Left lobe of liver (tissue), 2 donors: ENCODE results near the gene PRKCA. TPM values are rescaled to one million over a fixed set of nuclear protein-coding genes. Genes with fewer than 3 reads are reported as not detected.
"Not testable (repeated sequence)": the region's sequence is repeated elsewhere in the genome, so short reads cannot be mapped to it uniquely, and the experiment has no call there.

Experiments
- ATAC-seq: fragments of 200-7000 bp; cut with Tn5 transposase; one replicate; pipeline ENCODE4 v1.9.1; 2020; ENCODE audit warnings: mild to moderate bottlenecking, moderate library complexity
- DNase-seq: peaks from one replicate; pipeline ENCODE4 v3.0.0-alpha.2; 2020; ENCODE audit warnings: low spot score
- total RNA-seq: library from RNA; stranded (reverse); gene quantifications from one replicate; pipeline ENCODE4 v1.2.1, GENCODE V29; 2021
- donor health status: DM: no; HTN: no; CAD: no; lungs with moderate emphysema.
- donor health status: DM: no; HTN: yes; CAD: no.

Gene PRKCA
- total RNA-seq, 1 donor from 2014 or later: 21.2 TPM

- ATAC-seq: no peak
- DNase-seq: no peak
Observed at GRCh38 chr17:66720027-66720426, 417.6 kb downstream of the PRKCA start.

DNA sequence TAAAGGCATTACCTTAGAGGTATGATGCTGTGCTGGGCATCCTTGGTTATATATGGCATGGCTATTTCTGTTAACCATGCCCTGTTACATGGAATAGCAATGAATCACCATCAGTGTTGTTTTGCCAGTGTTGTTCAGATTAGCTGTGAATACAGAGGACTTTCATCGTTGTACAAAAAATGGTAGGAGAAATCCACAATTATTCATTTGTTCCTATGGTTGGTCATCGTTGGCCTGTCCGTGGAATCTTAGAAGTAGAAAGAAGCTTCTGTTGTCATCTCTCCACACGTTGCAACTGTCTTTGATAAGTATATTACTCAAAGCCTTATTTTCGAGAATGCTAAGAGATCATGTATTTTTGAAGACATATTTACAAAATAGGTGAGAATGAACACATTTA is 418.2 kb downstream of the PRKCA start:
- no peak for ATAC-seq
- no peak for DNase-seq

GRCh38 chr17:66722341-66722740 is 419.9 kb downstream of the PRKCA start:
- ATAC-seq (no peak), DNase-seq (no peak)

DNA sequence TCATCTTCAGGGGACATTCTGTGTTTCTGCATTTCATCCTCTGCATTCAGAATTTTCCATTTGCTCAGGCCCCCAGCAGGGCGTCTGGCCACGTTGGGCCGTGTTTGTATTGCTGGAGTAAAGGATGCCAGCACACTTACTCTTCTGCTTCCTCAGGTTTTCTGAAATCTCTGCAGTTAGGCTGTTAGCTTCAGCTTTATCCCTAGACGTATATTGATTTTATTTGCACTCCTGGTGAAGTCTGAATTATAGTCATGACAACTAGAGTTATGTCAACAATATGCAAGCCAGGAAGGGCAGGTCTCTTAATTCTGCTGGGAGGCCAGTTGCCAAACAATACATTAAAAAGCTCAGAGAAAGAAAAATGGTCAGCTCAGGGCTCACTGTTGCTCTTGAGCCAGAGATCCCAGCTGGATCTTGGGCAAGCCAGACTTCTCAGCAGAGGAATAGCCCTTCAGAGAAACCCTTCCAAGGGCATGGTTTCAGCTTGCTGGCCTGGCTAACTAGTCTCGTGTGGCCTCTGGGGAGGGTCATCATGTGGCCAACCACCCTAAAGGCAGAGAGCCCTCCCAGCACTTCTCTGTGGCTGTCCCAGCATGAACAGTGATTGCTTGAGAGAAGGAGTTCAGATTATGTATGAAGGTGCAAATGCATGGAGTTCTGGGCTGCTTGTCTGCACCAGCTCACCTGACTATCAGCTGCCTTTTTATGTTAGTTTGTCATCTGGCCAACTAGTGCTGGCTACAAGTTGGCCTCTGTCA is 422.3 kb downstream of the PRKCA start:
- peak; percentile 31 for ATAC-seq
- DNase-seq: no peak

- not testable (repeated sequence) for DNase-seq, ATAC-seq
Observed at GRCh38 chr17:66725438-66725837, 423.0 kb downstream of the PRKCA start.

GRCh38 chr17:66725956-66726355 is 423.5 kb downstream of the PRKCA start:
- no peak for ATAC-seq
- no peak for DNase-seq

DNA sequence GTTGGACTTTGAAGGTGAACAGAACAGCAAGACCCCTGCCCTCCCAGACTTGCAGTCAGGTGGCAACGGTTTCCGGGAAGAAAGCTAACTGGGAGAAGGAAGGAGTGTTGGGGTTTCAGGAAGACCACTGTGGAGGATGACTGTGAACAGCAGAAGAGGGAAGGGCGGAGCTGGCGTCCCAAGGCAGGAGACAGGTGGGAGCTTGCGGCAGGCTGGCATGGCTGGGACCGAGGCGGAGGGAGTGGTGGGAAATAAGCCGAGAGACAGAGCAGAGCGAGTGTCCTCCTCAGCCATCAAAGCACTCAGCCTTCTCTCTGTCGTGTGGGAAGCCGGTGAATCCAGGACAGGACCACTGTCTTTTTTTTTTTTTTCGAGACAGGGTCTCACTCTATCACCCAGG is 424.0 kb downstream of the PRKCA start:
- DNase-seq: no peak
- ATAC-seq: no peak

DNA sequence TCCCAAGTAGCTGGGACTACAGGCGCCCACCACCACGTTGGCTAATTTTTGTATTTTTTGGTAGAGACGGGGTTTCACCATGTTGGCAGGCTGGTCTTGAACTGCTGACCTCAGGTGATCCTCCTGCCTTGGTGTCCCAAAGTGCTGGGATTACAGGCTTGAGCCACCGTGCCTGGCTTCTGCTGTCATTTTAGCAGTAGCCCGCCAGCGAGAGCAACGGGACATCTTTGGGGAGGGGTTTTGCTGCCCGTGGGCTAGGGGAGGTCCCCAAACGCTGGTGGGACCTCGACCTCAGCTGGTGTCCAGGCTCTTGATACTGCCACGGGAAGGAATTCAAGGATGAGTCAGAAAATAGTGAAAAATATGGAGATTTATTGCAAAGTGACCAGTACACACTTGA is 424.4 kb downstream of the PRKCA start:
- DNase-seq (no peak), ATAC-seq (no peak)

GRCh38 chr17:66727634-66728570 is 425.5 kb downstream of the PRKCA start:
- DNase-seq: peak; percentile 49
- peak; percentile 86 for ATAC-seq

GRCh38 chr17:66730461-66730923 is 428.1 kb downstream of the PRKCA start:
- DNase-seq (no peak), ATAC-seq (no peak)

DNA sequence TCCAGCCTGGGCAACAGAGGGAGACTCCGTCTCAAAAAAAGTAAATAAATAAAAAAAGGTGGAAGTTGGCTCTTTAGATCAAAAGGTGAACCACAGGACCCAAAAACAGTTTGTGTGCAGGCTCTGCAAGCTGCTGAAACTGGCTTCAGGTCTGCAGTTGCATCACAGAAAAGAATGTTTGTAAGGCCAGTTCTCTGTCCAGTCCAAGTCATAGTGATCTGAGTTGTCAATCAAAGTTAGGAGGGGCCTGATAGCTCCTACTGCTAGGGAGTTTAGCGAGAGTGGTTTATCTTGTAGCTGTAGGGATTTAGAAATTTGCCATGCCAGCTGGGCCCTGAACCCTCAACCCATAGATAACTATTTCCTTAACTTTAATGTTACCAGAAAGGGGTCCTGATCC is 431.3 kb downstream of the PRKCA start:
- DNase-seq (no peak), ATAC-seq (peak; percentile 17)

GRCh38 chr17:66734186-66734943 is 432.0 kb downstream of the PRKCA start:
- ATAC-seq (no peak), DNase-seq (no peak)

- DNase-seq: no peak
- ATAC-seq: no peak
Observed at GRCh38 chr17:66737524-66737923, 435.1 kb downstream of the PRKCA start.

- DNase-seq: no peak
- no peak for ATAC-seq
Observed at GRCh38 chr17:66738301-66738700, 435.9 kb downstream of the PRKCA start.

DNA sequence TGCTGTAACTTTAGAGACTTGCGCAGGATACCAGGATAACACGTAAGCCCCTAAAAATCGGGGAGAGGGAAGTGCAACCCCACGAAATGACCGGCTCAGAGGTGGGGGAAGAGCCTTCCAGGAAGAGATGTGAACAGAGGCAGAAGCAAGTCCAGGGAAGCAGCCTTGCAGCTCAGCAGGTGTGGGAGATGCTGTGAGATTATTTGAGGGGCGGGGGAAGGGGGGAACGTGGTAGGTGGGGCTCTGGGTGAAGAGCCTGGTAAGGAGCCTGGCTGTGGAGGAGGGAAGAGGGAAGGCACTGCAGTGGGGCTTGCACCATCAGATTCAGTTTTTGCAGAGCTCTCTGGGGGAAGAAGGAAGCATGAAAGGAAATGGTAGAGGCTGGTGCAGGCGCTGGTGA is 437.1 kb downstream of the PRKCA start:
- no peak for ATAC-seq
- no peak for DNase-seq

- DNase-seq (no peak), ATAC-seq (no peak)
Observed at GRCh38 chr17:66740226-66740625, 437.8 kb downstream of the PRKCA start.

- DNase-seq (no peak), ATAC-seq (no peak)
Observed at GRCh38 chr17:66743511-66743910, 441.1 kb downstream of the PRKCA start.

DNA sequence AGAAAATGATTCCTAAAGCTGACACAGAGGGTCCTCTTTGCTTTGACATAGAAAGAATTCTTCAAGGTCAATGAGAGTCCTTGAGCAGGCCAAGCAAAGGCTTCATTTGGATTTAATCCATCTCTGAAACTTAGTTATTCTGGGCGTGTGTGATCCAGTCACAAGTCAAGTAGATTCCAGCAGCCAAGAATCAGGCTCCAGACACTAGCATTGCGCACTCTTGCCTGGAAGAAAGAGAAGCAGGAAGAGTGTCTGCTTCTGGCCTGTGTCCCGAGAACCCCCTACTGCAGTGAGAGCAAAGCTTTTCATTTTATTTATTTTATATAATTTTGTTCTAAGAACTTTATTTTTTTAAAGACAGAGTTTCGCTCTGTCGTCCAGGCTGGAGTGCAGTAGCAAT is 444.3 kb downstream of the PRKCA start:
- DNase-seq: no peak
- ATAC-seq: no peak

- ATAC-seq (no peak), DNase-seq (no peak)
Observed at GRCh38 chr17:66747578-66748275, 445.3 kb downstream of the PRKCA start.

GRCh38 chr17:66748578-66748977 is 446.2 kb downstream of the PRKCA start:
- DNase-seq (no peak), ATAC-seq (no peak)
